Activated naive CD8-positive, alpha-beta T cell treated with anti-CD3 and anti-CD28 coated beads, Interleukin-2, amount 50 U/mL, for 24 hours (primary cell): Measurements from ENCODE around the gene SPTAN1.
"Not testable (repeated sequence)": the region's sequence is repeated elsewhere in the genome, so short reads cannot be mapped to it uniquely, and the experiment has no call there.

ENCODE experiments used
- ATAC-seq: fragments of 150-1000 bp; cut with Tn5 transposase; one replicate; pipeline ENCODE4 v1.10.0; 2021
- DNase-seq: peaks from one replicate; pipeline ENCODE4 v3.0.0; 2021
- H3K27ac Mint-ChIP-seq: one replicate; pipeline ENCODE4 v1.8.0; 2021; ENCODE audit warnings: mild to moderate bottlenecking, mixed read lengths
- H3K27me3 Mint-ChIP-seq: one replicate; pipeline ENCODE4 v1.8.0; 2021; ENCODE audit warnings: mixed read lengths
- H3K36me3 Mint-ChIP-seq: one replicate; pipeline ENCODE4 v1.8.0; 2021; ENCODE audit warnings: low read depth, mixed read lengths
- H3K4me1 Mint-ChIP-seq: one replicate; pipeline ENCODE4 v1.8.0; 2021; ENCODE audit warnings: mixed read lengths
- H3K4me3 Mint-ChIP-seq: one replicate; pipeline ENCODE4 v1.8.0; 2021; ENCODE audit warnings: mild to moderate bottlenecking, moderate library complexity, mixed read lengths
- H3K9me3 Mint-ChIP-seq: one replicate; pipeline ENCODE4 v1.8.0; 2021; ENCODE audit warnings: mixed read lengths

SPTAN1 gene

GRCh38 chr9:128666481-128666941 lies 114.1 kb downstream of the SPTAN1 start:
- not testable (repeated sequence) for H3K27me3 Mint-ChIP-seq, ATAC-seq, H3K36me3 Mint-ChIP-seq, H3K4me1 Mint-ChIP-seq, H3K27ac Mint-ChIP-seq, H3K9me3 Mint-ChIP-seq, DNase-seq, H3K4me3 Mint-ChIP-seq

GRCh38 chr9:128669786-128670185 lies 117.4 kb downstream of the SPTAN1 start:
- Mint-ChIP-seq H3K4me1 (no peaks in the 10 kb centered on the region), H3K36me3 (no peaks in the 10 kb centered on the region), H3K4me3 (no peak overlapping the region), H3K9me3 (no peaks in the 10 kb centered on the region), H3K27ac (no peak overlapping the region), H3K27me3 (no peaks in the 10 kb centered on the region)
- no peak for DNase-seq
- ATAC-seq: no peak

- Mint-ChIP-seq H3K4me1 (no peaks in the 10 kb centered on the region), H3K27me3 (no peaks in the 10 kb centered on the region), H3K4me3 (no peak overlapping the region), H3K36me3 (peaks cover 2% of the 10 kb centered on the region), H3K9me3 (no peaks in the 10 kb centered on the region), H3K27ac (no peak overlapping the region)
- DNase-seq (no peak), ATAC-seq (no peak)
These were observed 123.0 kb downstream of the SPTAN1 start for GRCh38 chr9:128675382-128675781.

GRCh38 chr9:128677794-128678193 lies 125.4 kb downstream of the SPTAN1 start:
- no peaks in the 10 kb centered on the region for H3K27me3 Mint-ChIP-seq
- H3K4me1 Mint-ChIP-seq: peaks cover 5% of the 10 kb centered on the region
- peaks cover 6% of the 10 kb centered on the region for H3K36me3 Mint-ChIP-seq
- ATAC-seq (no peak), DNase-seq (no peak)
- no peaks in the 10 kb centered on the region for H3K9me3 Mint-ChIP-seq
- H3K4me3 Mint-ChIP-seq: no peak overlapping the region
- no peak overlapping the region for H3K27ac Mint-ChIP-seq
